Prostate gland (tissue), 2 donors: ENCODE data around the gene KREMEN1.

ENCODE experiments used
- POLR2AphosphoS5 ChIP-seq: sonication (generic); formaldehyde crosslinking; IDR thresholded peaks from one replicate; pipeline ENCODE4 v1.6.1; 2017; ENCODE audit warnings: antibody characterized with exemption
- TF ChIP-seq, protein P1 (sequence below), 4 experiments: fragments of 200-600 bp in 2 of 4; fragments of 450-650 bp in 2 of 4; sonication (generic) in 2 of 4; IDR thresholded peaks; 1 replicate in 3 of 4; 2 replicates in 1 of 4; pipeline ENCODE4 v1.5.1; 2016 to 2019; ENCODE audit warnings: antibody characterized with exemption in 4 of 4, mild to moderate bottlenecking in 2 of 4, moderate library complexity in 2 of 4

DNA sequence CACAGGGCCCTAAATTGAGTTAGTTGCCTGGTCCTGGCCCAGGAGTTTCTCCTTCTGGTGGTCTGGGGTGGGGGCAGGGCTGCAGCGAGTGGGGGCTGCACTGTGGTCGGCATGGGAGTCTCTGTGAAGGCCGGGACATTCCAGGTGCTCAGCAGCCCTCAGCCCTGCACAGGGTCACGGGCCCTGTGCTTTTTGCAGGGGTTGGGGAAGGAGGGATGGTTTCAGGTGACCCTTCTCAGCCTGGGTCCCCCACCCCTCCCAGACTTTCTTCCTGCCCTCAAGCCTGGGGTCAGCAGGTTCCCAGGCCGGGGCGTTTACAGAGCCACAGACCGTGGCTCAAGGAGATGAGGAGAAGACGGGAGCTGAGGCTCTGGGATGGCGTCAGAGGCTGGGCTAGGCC is 140.7 kb downstream of the KREMEN1 start:
- TF ChIP-seq, protein P1, sequence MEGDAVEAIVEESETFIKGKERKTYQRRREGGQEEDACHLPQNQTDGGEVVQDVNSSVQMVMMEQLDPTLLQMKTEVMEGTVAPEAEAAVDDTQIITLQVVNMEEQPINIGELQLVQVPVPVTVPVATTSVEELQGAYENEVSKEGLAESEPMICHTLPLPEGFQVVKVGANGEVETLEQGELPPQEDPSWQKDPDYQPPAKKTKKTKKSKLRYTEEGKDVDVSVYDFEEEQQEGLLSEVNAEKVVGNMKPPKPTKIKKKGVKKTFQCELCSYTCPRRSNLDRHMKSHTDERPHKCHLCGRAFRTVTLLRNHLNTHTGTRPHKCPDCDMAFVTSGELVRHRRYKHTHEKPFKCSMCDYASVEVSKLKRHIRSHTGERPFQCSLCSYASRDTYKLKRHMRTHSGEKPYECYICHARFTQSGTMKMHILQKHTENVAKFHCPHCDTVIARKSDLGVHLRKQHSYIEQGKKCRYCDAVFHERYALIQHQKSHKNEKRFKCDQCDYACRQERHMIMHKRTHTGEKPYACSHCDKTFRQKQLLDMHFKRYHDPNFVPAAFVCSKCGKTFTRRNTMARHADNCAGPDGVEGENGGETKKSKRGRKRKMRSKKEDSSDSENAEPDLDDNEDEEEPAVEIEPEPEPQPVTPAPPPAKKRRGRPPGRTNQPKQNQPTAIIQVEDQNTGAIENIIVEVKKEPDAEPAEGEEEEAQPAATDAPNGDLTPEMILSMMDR (IDR thresholded peaks at IDR 0.05): no peak
- no peak for TF ChIP-seq POLR2AphosphoS5
